ENCODE measurements around the gene SPANXN4.

Gene SPANXN4

GRCh38 chrX:142982679-142983078, 43.0 kb upstream of the SPANXN4 start:
- H3K9me2 ChIP-seq (replicated peaks; ENCODE audit: control insufficient read depth, low read length), result no peaks in the 10 kb centered on the region
- no peaks in the 10 kb centered on the region for H4K20me1 ChIP-seq (ENCODE audit: control insufficient read depth, insufficient read depth, low read depth, low read length)
- no peaks in the 10 kb centered on the region for H3K79me2 ChIP-seq (ENCODE audit: control insufficient read depth, low read length)
- H3K4me2 ChIP-seq (ENCODE audit: low read length), result no peak overlapping the region
- H3F3A ChIP-seq (ENCODE audit: control insufficient read depth, insufficient read depth), result no peaks in the 10 kb centered on the region
- no peaks in the 10 kb centered on the region for H3K36me3 ChIP-seq (ENCODE audit: control insufficient read depth, low read length)
- H3K27me3 ChIP-seq (ENCODE audit: control insufficient read depth, low read length), result no peaks in the 10 kb centered on the region
- no peak overlapping the region for H3K4me3 ChIP-seq (ENCODE audit: low read length)
- H3K9me3 ChIP-seq (ENCODE audit: control insufficient read depth, insufficient read depth, low read length), result no peaks in the 10 kb centered on the region
- no peak overlapping the region for H3K27ac ChIP-seq (ENCODE audit: low read depth, low read length)
- H3K4me1 ChIP-seq (ENCODE audit: control insufficient read depth, low read length), result peaks cover 8% of the 10 kb centered on the region
- no peak for TF ChIP-seq CTCF (IDR thresholded peaks at IDR 0.05; ENCODE audit: low read depth, low read length, poor library complexity, severe bottlenecking)
- TF ChIP-seq EZH2phosphoT487 (IDR thresholded peaks at IDR 0.05; ENCODE audit: borderline replicate concordance, low read length), result no peak

DNA sequence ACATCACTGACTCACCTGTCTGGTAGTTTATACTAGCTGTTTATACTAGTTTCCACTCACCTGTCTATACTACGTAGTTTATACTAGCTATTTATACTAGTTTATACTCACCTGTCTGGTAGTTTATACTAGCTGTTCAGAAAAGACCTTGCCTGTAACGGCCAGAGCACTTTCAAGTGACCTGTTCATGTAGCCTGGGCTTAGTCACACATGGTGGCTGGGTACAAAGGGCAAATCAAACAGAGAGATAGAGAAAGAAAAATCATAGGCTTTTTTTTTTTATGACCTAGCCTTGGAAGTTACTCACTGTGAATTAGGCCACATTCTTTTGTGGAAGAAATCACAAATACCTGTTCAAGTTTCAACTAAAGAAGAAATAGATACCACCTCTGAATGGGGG, 30.7 kb upstream of the SPANXN4 start:
- Histone ChIP-seq H3K4me2 (ENCODE audit: low read length) (no peak overlapping the region), H3K27me3 (ENCODE audit: control insufficient read depth, low read length) (no peaks in the 10 kb centered on the region)
- TF ChIP-seq EZH2phosphoT487 (IDR thresholded peaks at IDR 0.05; ENCODE audit: borderline replicate concordance, low read length) (no peak), CTCF (IDR thresholded peaks at IDR 0.05; ENCODE audit: low read depth, low read length, poor library complexity, severe bottlenecking) (no peak)

DNA sequence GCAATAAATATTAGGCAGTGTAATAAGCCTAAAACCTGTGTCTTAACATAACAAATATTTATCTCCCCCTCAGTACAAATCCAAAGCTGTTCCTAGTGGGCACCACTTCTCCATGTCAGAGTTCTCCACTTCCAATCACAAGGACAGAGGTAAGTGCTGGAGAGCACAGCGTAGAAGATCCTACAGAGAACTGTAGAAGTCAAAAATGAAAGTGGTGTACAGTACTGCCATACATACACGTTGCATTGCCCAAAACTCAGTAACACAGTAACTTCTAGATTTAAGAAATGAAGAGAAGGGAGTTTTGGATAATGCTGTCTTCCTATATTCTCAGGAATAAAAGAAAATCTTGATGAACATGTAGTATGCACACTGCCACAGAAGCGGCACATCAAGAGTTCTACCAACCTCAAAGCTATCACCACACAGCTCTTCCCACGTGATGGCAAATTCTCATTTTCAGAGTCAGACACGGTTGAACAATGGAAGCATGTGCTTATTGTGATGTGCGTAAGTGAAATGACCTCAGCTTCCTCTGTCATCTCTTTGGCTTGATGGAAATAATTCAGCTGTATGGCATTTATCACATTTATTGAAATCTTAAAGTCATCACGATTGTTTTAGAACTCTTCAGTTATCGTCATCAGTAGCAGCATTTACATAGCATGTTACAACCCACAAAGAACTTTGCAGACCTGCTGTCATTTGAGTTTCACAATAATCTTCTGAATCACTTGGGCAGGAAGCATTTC, 27.1 kb upstream of the SPANXN4 start:
- H3K36me3 ChIP-seq (ENCODE audit: control insufficient read depth, low read length), result no peaks in the 10 kb centered on the region
- no peaks in the 10 kb centered on the region for H3K79me2 ChIP-seq (ENCODE audit: control insufficient read depth, low read length)
- TF ChIP-seq CTCF (IDR thresholded peaks at IDR 0.05; ENCODE audit: low read depth, low read length, poor library complexity, severe bottlenecking) (no peak), EZH2phosphoT487 (IDR thresholded peaks at IDR 0.05; ENCODE audit: borderline replicate concordance, low read length) (no peak)
- no peak overlapping the region for H3K4me2 ChIP-seq (ENCODE audit: low read length)
- no peaks in the 10 kb centered on the region for H4K20me1 ChIP-seq (ENCODE audit: control insufficient read depth, insufficient read depth, low read depth, low read length)
- H3K4me1 ChIP-seq (ENCODE audit: control insufficient read depth, low read length), result no peaks in the 10 kb centered on the region
- no peaks in the 10 kb centered on the region for H3F3A ChIP-seq (ENCODE audit: control insufficient read depth, insufficient read depth)
- no peaks in the 10 kb centered on the region for H3K9me3 ChIP-seq (ENCODE audit: control insufficient read depth, insufficient read depth, low read length)
- H3K9me2 ChIP-seq (replicated peaks; ENCODE audit: control insufficient read depth, low read length), result no peaks in the 10 kb centered on the region
- H3K27ac ChIP-seq (ENCODE audit: low read depth, low read length), result no peak overlapping the region
- H3K27me3 ChIP-seq (ENCODE audit: control insufficient read depth, low read length), result no peaks in the 10 kb centered on the region
- no peak overlapping the region for H3K4me3 ChIP-seq (ENCODE audit: low read length)

More for the DNA sequence above, 30.7 kb upstream of the SPANXN4 start:
- H3K9me3 ChIP-seq (ENCODE audit: control insufficient read depth, insufficient read depth, low read length), result no peaks in the 10 kb centered on the region
- no peaks in the 10 kb centered on the region for H3F3A ChIP-seq (ENCODE audit: control insufficient read depth, insufficient read depth)
- no peak overlapping the region for H3K4me3 ChIP-seq (ENCODE audit: low read length)
- no peaks in the 10 kb centered on the region for H3K4me1 ChIP-seq (ENCODE audit: control insufficient read depth, low read length)
- no peaks in the 10 kb centered on the region for H3K9me2 ChIP-seq (replicated peaks; ENCODE audit: control insufficient read depth, low read length)
- no peaks in the 10 kb centered on the region for H4K20me1 ChIP-seq (ENCODE audit: control insufficient read depth, insufficient read depth, low read depth, low read length)
- no peaks in the 10 kb centered on the region for H3K36me3 ChIP-seq (ENCODE audit: control insufficient read depth, low read length)
- no peak overlapping the region for H3K27ac ChIP-seq (ENCODE audit: low read depth, low read length)
- no peaks in the 10 kb centered on the region for H3K79me2 ChIP-seq (ENCODE audit: control insufficient read depth, low read length)
